Right lobe of liver (tissue), 4 donors: ENCODE data around the gene RPL15.

Experiments used
- CTCF ChIP-seq, 4 donors: fragments of 200-600 bp in 3 of 4; fragments of 450-650 bp in 1 of 4; IDR thresholded peaks; one replicate each; pipeline versions ENCODE4 v1.5.1 to v1.8.0; 2016 to 2022; ENCODE audit warnings: antibody characterized with exemption in 4 of 4, mild to moderate bottlenecking in 2 of 4
- POLR2A ChIP-seq: fragments of 450-650 bp; IDR thresholded peaks from one replicate; pipeline ENCODE4 v1.6.1; 2017; ENCODE audit warnings: antibody characterized with exemption, mild to moderate bottlenecking
- donor health status: DM: no; HTN: no; CAD: no.
- donor health status: DM: no; HTN: no; CAD: no.
- donor health status: DM: no; HTN: yes; CAD: no.

- TF ChIP-seq CTCF (IDR thresholded peaks at IDR 0.05) (no peak), POLR2A (no peak)
These were observed 16.2 kb upstream of the RPL15 start for GRCh38 chr3:23900744-23901143.
